GM03348 (cell line): ENCODE data around the gene MRPL2.
A peak's percentile ranks its signal among the peaks of the same experiment; 100 is the strongest.

ENCODE experiments used
- DNase-seq: peaks from one replicate; pipeline ENCODE4 v3.0.0; 2012; ENCODE audit warnings: low spot score

The MRPL2 gene

DNA sequence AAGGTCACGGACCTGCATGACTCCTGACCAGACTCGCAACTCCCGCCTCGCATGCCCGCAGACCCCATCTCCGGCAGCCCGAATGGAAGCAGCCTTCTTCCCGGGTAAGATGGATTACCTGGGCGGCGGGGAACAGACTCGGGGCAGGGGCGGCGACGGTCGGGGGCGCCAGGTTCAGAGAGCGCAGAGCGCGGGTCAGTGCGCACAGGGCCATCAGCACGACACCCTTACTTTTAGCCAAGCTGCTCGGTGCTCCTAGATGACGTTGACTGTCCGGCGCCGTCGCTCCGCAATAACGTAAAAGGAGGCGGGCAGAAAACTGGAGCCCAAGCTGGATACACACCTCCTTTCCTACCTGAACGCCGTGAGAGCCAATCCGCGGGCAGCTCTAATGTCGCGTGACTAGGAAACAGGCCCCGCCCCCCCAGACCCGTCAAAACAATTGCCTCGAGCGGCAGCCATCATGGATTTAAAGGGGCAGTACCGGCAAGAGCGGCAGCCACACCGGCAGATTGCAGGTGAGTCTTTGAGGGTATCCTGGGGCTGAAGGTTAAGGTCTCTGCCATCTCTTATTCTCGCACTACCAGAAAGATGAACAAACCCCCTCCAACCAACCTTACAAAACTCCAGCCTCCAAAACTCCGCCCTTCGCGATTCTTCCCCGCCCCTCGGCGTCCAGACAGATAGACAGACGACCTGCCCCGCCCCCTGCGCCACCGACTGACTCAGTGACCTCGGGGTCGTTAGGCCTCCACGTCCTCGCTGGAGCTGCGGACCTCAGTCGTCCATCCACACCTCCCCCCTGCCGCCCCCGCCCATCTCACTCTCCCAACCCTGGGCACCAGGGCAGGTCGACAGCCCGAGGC, at the start of gene MRPL2, which contains the start of gene KLC4:
Gene MRPL2, minus strand, starts transcription at position 267 of the 866 bp plus-strand sequence. Its CDS starts 53 bp downstream, at position 214.
Gene KLC4, plus strand, starts transcription at position 464 of the 866 bp plus-strand sequence. CDS start 1,705 bp downstream, outside the sequence.
- DNase-seq: peak; percentile 99

DNA sequence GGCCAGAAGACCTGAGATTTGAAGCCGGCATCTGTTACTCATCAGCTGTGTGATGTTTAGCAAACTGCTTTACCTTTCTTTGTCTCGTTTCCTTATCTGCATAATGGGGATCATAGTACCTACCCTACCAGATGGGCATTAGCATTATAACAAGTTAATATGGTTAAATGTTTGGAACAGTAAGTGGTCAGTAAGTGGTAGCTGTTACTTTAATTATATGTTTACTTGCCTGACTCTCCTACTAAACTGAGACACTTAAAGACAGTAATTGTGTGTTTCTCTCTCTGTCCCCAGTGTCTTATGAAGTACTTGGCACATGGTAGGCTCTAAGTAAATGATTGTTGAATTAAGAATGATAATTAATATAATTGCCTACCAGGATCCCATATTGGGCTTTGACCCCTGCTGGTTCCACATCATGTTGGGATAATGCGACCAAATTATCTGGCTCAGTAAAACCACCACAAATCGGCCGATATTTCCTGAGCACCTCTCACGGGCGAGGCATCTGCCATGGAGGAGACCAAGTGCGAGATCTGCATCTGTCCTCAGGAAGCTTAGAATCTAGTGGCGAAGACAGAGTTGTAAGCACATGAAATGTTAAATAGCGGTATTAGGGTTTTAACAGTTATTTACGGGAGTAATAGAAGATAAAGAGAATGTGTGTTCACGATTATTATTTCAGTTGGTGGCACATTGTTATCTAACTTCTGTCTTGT, 48.3 kb upstream of the MRPL2 start:
- no peak for DNase-seq

DNA sequence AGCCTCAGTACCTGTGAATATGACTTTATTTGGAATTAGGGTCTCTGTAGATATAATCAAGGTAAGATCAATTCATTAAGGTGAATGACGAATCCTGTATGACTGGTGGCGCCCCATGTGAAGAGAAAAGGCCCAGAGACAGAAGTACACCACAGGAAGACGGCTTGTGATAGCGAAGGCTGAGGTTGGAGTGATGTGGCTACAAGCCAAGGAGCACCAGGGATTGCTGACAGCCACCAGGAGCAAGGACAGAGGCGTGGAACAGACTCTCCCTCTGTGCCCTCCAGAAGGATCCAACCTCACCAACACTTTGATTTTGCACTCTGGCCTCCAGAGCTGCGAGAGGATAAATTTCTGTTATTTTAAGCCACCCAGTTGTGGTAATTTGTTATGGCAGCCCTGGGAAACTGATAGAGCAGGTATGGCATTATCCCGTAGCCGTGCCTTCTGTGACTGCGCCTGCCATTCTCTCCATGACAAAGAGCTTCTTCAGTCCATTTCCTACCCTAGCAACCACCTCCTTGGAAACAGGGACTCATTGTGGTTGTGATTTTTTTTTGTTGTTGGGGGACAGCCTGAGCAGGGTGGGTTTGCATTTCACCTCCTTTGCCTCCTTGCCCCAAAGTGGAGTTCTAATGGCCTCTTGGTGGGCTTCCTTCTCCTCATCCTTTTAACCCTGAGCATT, 46.4 kb upstream of the MRPL2 start:
- no peak for DNase-seq

DNA sequence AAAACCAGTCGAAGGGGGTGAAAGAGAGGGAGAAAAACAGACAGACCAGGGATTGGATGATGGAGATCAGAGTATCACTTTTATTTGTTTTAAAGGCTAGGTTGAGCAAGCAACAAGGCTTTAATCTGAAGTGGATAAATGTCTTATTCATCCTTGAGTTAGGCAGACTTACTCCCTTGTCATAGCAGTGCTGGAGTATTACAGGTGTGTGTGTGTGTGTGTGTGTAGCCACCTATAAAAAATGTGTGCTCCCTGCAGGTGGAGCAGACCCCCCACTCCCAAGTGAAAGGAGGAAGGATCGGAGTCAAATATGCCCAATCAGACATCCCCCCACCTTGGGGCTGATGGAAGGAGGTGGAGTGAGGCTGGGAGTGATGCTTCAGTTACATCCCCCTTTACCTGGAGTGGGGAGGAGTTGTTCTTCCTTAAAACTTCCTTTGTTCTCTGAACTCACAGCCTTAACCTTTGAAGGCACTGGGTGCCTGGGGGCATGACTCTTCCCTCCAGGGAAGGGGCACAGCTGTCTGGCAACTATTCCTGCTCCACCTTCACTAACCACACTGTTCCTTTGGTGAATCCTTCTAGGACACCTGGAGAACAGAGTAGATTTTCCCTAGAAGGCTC, 44.1 kb upstream of the MRPL2 start:
- DNase-seq: no peak

DNA sequence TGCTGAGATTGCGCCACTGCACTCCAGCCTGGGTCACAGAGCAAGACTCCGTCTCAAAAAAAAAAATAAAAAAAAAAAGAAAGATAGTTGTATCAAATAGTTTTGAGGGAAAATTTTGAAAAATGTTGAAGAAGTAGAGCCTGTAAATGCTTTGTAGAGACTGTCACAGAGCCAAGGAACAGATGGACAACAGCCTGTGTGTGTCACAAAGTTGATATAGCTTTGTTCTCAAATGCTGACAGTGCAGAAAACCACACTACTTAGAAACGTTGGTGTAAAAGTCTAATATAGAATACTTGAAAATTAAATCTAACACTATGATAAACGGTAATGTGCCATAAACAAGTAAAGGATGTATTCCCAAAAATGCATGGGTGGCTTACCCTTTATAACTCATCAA, 42.3 kb upstream of the MRPL2 start:
- no peak for DNase-seq

- no peak for DNase-seq
These were observed 38.3 kb upstream of the MRPL2 start for GRCh38 chr6:43097502-43097901.

GRCh38 chr6:43097098-43097489, 37.9 kb upstream of the MRPL2 start:
- DNase-seq: no peak

DNA sequence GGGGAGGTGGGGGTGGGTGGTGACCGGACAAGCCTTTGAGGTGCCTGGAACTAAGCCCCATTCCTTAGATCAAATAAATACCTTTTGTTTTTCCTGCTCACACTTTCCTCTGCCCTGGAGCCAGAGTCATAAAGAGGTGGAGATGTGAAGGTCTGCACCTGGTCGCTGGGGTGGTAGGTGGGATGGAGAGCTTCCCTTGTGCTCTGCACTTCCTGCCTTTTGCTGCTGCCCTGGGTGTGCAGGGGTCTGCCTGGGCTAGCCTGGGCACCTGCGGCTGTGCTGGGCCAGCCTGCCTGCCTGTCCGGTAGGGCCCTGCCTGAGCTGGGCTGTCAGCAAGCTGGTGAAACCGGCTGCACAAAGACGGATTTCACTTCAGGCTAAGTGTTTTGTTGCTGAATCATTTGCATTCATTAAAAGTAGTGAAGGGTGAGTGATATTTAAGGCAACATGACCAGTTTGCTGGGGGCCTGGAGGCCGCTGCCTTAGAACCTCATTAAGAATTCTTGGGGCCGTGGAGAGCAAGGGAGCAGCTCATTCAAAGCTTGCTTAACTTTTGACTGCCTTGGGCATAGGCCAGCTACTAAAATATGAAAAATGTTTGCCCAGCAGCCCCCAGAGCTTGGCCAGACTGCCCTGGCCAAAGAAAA, 37.3 kb upstream of the MRPL2 start:
- DNase-seq: peak; percentile 80

DNA sequence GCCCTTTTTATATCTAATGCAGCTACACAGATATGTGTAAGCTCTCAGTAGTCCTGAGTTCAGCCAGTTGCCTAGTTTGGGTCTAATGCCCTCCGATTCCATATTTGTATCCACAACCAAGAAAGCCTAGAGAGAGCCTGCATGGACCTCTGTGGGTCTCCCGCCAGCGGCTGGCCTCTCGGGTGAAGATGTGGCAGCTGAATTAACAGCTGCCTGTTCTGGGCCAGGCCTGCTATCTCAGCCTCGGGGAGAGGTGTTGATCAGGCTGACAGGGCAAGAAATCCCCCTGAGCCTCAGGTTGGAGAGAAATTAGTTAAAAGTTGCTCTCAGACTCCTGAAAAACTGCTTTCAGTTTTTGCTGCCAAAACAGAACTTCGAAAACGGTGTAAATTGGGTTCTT, 36.7 kb upstream of the MRPL2 start:
- DNase-seq: no peak

GRCh38 chr6:43093436-43094289, 34.4 kb upstream of the MRPL2 start:
- peak; percentile 79 for DNase-seq

- DNase-seq: no peak
These were observed 33.4 kb upstream of the MRPL2 start for GRCh38 chr6:43092635-43093034.

GRCh38 chr6:43091436-43091991, 32.3 kb upstream of the MRPL2 start:
- no peak for DNase-seq

GRCh38 chr6:43091020-43091419, 31.8 kb upstream of the MRPL2 start:
- no peak for DNase-seq

DNA sequence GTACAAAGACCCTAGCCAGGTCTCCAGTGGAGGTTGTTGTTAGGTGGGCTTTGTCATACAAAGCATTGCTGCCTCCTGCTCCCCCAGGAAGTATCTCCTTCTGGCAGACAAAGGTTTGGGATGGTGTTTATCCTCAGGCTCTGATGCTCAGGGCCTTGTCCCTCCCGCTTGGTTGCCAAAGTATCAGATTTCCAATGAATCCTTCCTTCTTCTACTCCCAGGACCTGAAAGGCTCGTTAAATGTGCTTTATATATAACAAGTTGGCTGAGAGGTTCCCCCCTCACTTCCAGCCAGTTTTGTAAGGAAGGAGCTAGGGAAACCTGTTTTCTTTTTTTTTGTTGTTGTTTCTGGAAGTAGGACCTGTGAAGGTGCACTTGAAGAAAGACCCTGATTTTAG, 31.3 kb upstream of the MRPL2 start:
- no peak for DNase-seq

GRCh38 chr6:43089874-43090558, 30.8 kb upstream of the MRPL2 start:
- peak; percentile 55 for DNase-seq

GRCh38 chr6:43089467-43089866, 30.2 kb upstream of the MRPL2 start:
- DNase-seq: no peak

- DNase-seq: no peak
These were observed 29.4 kb upstream of the MRPL2 start for GRCh38 chr6:43088654-43089056.

DNA sequence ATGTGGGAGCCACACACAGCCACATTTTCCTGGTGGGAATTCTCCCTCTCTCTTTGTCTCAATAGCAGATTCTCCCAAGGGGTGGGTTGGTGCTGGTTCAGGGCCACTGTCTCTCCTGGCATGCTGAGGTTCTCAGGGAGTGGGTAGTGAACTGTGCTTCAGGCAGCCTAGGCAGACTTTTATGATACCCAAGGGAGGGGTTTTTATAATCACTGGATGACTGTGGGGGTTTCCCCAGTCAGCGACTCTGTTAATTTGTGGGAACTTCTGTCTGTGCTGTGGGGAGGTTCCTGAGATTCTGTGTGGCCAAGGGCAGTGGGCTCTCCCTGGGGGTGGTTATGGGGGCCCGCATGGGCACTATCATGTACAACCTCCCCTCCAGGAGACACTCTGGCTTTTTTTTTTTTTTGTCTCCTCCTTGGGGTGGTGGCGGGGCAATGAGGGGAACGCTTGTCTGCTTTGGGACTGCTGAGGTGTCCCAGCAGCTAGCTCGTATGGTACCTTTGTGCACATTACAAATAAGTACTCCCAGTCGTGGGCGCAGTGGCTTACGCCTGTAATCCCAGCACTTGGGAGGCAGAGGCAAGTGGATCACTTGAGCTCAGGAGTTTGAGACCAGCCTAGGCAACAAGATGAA, 26.9 kb upstream of the MRPL2 start:
- DNase-seq: no peak
